HG02840 (cell line): ENCODE results near the gene ZG16B.

Experiments
- ATAC-seq: cut with Tn5 transposase; IDR thresholded peaks from one replicate; pipeline ENCODE4 v1.9.1; 2021; ENCODE audit warnings: mild to moderate bottlenecking, moderate library complexity, moderate number of reproducible peaks; ENCODE audit not compliant: unreplicated experiment, low FRiP score

ZG16B gene

DNA sequence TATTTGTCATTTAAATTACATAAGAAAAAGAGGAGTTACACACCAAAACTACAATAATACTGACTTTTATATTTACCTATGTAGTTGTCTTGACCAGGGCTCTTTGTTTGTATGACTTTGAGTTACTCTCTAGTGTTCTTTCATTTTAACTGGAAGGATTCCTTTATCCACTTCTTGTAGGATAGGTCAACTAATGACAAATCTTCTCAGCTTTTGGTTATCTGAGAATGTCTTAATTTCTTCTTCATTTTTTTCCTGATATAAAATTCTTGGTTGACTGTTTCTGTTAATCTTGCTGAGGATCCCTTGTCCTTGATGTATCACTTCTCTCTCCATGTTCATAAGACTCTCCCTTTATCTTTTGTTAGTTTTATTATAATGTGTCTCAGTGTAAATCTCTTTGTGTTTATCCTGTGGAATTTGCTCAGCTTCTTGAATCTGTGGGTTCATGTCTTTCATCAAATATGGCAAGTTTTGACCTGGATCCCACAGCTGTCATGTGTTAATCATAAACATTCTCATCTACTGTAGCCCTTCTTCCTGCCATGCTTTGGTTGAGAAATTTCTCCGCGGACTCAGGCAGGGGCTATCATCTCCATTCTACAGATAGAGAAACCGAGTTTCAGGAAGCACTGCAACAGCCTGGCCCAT, 26.4 kb upstream of the ZG16B start:
- no peak for ATAC-seq

DNA sequence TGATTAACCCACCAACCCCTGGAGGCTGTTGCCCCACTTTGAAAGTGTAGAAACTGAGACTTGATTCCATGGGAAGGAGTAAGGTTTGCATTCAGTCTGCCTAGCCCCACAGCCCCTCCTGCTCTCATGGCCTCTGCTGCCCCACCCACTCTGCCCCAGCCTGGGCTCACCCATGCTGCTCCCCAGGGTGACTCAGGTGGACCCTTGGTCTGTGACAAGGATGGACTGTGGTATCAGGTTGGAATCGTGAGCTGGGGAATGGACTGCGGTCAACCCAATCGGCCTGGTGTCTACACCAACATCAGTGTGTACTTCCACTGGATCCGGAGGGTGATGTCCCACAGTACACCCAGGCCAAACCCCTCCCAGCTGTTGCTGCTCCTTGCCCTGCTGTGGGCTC, 25.4 kb upstream of the ZG16B start:
- ATAC-seq: no peak

DNA sequence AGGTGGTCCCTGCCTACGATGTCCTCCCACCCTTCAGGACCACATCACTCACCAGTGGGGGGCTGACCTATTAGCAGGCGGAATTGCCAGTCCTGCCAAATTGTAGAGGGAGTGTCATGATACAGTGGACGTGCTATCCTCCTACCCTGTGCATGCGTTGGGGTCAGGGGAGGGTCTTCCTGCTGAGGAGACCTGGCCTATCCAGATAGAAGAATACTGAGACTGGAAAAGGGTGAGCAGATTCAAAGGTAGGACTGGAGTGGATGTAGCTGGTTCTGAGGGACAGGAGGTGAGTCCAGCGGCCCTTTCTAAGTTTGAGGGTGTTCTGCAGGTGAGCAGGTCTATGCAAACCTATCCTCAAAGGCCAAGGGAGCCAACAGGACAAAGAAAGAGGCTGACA, 23.8 kb upstream of the ZG16B start:
- no peak for ATAC-seq

DNA sequence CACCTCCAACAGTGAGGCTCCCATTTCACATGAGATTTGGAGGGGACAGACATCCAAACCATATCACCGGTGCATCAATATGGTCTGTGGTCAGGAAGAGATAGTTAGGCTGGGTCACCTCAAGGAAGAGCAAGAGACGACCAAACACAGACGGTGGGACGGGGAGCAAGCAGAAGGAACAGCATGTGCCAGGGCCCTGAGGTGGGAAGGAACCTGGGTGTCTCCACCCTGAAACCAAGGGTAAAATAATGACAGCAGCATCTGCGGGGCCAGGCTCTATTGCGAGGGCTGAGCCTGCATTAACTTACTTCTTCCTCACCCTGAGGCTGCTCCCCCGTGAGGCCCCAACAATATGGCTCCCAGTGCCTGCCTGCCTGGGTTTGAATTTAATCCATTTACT, 21.9 kb upstream of the ZG16B start:
- ATAC-seq: no peak

DNA sequence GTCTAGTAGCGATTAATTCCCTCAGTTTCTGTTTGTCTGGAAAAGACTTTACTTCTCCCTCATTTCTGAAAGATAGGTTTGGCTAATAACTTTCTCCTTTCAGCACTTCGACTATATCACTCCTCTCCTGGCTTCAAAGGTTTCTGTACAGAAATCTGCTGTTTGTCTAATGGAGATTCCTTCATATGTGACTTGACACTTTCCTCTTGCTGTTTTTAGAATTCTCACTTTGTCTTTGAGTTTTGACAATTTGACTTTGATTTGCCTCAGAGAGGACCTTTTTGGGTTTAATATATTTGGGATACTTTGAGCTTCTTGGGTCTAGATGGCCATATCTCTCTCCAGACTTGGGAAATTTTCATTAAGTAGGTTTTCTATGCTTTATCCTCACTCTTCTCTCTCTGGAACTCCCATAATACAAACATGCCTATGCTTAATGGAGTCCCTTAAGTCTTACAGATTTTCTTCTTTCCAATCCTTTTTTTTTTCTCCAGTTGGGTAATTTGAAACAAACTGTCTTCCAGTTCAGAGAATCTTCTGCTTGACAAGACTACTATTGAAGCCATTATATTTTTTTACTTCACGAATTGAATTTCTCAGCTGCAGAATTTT, 20.8 kb upstream of the ZG16B start:
- ATAC-seq: no peak

DNA sequence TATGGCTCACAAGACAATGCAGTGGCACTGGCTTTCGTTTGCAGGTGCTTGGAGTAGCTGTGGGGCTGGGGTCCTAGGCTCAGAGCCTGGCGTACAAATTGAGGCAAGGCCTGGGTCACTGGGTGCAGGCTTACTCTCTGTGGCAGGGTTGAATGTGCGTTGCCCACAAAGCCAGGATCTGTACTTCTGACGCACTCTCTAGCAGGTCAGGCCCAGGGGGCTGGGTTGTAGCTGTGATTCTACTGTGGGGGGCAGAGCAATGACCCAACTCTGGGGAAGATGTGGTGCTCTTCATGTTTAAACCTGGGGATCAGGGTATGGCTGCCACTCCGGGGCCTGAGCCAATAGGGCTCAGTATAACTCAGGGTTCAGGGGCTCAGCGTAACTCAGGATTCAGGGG, 19.5 kb upstream of the ZG16B start:
- no peak for ATAC-seq

DNA sequence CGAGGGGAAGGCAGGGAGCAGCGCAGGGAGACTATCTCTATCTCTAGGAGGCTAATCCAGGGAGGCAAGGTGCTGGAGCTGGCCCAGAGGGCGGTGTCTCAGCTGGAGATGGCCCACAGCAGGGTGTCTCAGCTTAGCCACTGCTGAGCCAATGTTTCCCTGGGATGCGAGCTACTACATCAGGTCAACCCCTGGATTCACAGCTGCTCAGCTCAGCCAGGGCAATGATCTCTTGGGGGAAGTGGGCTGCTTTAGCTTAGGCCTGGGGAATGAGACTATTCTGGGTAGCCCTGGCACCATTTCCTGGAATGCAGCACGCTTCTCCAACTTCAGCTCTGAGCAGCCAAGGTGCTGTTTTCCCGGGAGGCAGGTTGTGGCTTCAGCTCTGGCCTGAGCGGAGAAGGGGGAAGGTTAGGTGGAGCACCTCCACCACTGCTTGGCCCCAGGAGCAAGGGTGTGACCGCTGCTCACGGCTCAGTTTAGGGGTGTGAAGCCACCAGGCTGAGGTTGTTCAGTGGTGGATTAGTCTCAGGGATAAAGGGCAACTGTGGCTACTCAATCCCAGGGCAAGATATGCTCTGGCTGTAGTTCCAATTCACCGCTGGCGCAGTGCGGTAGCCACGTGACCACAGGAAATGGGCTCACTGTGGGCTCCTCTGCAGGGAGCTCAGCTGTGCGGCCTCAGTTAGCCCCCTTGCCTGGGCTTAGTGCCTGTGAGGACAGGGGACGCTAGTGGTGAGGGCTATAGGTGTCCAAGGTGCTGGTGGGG, 18.2 kb upstream of the ZG16B start:
- no peak for ATAC-seq

DNA sequence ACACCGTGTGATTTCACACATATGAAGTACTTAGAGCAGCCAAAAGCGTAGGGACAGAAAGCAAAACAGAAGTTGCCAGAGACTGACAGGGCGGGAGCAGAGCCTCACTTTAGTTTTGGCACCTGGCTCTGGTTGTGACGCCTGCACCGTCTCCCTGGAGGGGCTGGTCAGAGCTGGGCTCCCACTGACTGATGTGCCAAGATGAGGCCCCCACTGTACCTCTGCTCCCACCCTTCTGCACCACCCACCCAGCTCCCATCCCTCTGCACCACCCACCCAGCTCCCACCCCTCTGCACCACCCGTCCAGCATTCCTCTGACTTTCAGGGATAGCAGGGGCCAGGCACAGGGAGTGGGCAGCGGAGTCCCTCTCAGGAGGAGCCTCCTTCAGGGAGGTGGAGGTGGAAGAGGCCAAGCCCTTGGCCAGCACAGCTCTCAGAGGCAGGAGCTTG, 16.3 kb upstream of the ZG16B start:
- no peak for ATAC-seq

DNA sequence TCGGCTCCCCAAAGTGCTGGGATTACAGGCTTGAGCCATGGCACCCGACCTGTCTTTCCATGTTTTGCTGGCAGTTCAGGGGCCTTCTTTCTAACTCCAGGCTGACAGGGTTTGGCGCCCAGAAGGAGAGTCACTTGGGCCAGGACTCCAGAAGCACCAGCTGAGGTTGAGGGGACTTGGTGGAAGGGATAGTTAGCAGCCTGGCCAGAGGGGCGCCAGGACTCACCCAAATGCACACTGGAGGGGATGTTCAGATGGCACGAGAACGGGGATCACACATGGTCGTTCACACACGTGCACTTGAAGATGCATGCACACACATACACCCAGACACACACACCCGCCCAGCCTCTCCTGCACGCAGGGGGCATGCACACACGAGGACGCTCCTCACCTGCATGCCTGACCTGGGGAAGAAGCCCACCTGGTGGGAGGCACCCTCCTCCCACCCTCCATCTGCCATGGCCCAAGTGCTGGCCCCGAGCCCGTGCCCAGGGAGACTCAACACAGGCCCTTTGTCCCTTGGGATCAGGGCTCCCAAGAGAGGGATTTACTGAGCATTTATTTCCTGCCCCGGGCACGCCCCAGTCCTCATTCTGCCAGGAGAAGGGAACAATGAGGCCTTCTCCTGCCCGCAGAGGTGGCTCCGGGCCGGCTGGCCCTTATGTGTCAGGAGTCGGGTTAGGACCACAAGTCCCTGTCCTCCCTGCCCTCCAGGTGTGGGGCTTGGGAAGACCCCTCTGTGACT, 15.4 kb upstream of the ZG16B start:
- no peak for ATAC-seq

DNA sequence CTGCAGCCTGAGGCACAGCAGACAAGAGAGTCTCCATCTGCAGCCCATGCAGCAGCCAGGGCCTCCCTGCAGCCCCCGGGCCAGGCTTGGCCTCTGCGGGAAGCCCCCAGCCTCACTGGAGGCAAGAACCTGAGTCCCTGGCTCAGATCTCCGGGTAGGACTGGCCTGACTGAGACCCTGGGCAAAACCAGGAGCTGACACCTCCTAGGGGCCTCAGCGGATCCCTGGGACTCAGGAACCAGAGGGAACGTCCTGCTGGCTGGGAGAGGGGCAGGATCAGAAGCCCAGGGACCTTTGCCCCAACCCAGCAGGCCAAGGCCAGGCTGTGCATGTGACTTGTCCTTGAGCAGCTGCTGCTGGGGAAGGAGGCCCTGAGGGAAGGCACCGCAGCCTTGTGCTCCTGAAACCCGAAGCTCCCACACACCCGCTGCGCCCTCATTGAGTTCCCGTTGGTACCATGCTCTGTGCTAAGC, 14.8 kb upstream of the ZG16B start:
- no peak for ATAC-seq

DNA sequence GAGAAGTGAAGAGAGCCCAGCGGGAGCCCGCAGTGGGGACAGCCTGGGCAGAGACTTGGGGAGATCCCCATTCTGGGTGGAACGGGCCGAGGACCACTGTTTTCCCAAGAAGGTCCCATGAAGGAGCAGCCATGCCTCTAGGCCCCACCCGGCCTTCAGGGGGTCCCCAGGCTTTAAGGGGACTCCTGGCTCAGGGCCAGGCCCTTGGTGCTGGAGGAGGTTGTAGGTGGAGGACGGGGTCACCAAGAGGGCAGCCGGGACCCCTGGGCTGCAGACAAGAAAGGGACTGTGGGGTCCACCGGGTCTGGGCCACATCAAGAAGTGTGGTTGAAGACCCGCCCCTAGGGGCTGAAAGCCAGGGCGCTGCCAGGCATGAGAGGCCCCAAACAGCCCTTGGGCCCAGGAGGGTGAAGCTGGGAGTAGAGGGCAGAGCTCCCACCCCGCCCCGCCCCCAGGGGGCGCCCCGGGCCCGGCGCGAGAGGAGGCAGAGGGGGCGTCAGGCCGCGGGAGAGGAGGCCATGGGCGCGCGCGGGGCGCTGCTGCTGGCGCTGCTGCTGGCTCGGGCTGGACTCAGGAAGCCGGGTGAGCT, 13.3 kb upstream of the ZG16B start, which contains the start of gene PRSS21:
TSS of gene PRSS21 (plus strand) at position 487 of the 589 bp plus-strand sequence. CDS start at position 519, 32 bp downstream.
- ATAC-seq: no peak

DNA sequence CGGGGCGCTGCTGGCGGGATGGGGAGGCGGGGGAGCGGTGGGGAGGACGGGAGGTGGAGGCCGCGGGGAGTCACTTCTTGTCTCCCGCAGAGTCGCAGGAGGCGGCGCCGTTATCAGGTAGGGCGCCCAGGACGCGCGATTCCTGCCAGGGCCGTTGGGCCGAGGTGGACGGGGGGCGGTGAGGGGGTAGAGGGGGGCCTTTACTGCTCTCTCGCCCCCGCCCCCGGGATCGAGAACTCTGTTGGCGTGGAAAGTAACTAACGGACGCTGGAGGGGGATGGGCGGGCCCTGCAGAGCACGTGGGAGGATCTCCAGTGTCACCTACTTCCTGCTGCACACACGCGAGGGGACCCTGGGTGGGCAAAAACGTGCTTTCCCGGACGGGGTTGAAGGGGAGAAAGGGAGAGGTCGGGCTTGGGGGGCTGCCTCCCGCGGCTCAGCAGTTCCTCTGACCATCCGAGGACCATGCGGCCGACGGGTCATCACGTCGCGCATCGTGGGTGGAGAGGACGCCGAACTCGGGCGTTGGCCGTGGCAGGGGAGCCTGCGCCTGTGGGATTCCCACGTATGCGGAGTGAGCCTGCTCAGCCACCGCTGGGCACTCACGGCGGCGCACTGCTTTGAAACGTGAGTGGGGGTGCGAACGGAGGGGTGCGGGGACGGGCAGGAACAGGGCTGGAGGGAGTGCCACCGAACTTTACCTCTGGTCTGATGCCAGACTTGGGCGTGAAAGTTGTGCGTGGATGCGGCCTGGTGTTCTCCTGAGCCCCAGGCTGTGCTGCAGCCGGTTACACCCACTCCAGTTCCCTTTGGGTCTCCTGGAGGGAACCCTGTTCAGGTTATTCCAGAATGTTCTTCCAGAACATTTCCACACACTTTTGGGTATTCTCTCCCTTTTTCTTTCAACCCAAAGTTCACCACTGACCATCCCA, 12.5 kb upstream of the ZG16B start:
- no peak for ATAC-seq

DNA sequence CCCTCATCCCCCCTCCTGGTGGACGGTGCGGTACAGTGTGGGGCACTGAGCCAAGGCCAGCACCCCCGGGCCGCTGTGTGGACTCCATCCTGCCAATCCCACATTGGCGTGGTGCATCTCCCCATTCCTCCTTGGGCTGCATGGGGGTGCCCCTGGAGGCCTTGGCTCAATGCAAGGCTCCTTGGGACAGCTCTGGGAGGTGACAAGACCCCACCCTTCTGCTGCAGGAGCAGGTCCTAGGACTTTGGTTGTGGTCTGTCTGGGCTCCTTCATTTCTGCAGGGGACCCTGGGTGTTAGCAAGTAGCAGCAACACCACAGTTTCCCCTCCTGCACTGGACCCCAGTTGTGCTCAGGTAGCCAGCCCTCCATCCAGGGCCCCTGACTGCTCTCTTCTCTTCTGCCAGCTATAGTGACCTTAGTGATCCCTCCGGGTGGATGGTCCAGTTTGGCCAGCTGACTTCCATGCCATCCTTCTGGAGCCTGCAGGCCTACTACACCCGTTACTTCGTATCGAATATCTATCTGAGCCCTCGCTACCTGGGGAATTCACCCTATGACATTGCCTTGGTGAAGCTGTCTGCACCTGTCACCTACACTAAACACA, 11.7 kb upstream of the ZG16B start:
- ATAC-seq: no peak

DNA sequence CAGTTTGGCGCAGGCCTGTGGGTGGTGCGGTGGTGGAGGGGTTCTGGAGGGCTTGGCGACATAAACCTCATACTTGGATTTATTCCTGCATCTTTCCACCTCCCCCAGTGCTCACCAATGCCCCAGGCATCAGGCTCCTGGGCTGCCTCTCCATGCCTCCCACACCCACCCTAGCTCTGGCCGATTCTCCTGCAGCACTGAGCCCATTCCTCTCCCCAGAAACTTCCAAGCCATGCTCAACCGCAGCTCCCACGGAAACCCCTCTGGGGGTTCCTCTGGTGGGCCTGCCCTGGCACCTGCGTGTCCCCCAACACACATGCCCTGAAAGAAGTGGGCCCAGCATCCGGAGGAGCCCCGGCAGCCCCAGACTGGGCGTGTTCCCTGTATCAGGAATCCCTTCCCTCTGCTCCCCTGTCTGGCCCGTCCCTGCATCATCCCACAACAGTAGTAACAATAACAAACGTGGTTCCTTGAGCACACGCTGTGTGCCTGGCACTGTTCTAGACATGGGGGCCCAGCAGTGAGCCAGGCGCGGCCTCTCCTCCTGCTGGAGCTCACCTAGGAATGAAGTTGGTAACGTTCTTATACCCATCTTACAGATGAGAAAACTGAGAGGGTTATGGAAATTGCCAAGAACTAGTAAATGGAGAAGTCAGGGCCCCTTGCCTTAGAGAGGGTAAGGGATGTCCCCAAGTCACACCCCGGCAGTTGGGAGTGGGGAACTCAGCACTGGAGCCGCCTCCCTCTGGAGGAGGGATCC, 10.7 kb upstream of the ZG16B start:
- ATAC-seq: no peak

DNA sequence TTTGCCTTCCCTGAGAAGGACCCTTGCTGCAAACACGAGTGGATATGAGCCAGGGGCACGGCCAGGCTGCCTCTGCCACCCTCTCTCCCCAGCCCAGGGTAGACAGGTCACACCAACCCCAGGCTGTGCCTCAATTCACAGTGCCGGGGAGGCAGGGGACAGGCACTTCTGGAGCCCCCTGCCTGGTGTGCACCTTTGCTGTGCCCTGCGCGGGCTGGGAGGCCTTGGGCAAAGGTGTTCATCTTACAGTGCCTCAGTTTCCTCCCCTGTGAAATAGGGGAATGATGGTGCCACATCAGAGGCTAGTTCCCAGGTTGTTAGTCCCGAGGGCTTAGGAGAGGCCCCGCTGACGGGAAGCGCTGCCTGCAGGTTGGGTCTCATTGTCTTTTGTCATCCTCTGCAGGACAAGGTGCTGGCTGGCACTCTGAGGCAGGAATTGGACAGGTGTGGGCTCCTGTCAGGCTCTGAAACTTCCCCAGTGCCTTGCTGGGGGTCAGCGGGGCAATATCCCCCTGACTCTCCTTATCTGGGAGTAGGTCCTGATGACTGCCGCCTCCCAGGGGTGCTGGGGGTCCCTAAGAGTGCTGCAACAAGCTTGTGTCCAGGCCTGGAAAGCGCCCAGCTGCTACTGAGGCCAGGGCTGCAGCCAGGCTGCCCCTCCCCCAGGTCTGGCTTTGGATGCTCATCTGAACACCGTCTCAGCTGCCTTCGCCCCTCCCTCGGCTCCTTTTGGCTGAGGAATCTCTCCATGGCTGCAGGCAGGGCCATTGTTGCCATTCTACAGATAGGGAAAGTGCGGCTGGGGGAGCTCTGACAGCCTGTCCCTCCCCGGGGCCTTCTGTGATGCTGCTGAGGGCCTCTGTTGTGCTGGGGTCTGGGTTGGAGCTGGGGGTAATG, 9.9 kb upstream of the ZG16B start:
- ATAC-seq: no peak

DNA sequence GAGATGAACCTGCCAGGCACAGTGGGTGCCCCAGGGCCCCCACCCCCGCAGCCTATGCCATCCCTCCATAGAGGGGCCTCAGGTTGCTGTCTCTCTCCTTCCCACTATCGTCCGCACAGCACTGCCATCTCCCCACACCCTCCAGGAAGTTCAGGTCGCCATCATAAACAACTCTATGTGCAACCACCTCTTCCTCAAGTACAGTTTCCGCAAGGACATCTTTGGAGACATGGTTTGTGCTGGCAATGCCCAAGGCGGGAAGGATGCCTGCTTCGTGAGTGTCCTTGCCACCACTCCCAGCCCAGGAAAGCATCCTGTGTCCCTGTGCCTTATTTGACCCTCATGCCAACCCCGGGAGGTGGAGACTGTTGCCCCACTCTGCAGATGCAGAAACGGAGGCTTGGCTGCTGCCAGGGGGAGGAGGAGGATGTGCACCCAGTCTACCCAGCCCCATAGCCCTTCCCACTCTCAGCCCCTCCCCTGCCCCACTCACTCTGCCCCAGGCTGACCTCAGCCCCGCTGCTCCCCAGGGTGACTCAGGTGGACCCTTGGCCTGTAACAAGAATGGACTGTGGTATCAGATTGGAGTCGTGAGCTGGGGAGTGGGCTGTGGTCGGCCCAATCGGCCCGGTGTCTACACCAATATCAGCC, 9.1 kb upstream of the ZG16B start:
- ATAC-seq: no peak
